ENCODE data around the gene PDRG1.
"Not testable (repeated sequence)": the region's sequence is repeated elsewhere in the genome, so short reads cannot be mapped to it uniquely, and the experiment has no call there.

The PDRG1 gene

GRCh38 chr20:31925631-31926030 lies 26.2 kb downstream of the PDRG1 start:
- no peak for DNase-seq

- DNase-seq: no peak
Observed at GRCh38 chr20:31924561-31924960, 27.3 kb downstream of the PDRG1 start.

GRCh38 chr20:31923388-31924331 lies 28.2 kb downstream of the PDRG1 start:
- no peak for DNase-seq

GRCh38 chr20:31922588-31922987 lies 29.3 kb downstream of the PDRG1 start:
- DNase-seq: no peak

GRCh38 chr20:31922181-31922580 lies 29.7 kb downstream of the PDRG1 start:
- no peak for DNase-seq

- DNase-seq: not testable (repeated sequence)
Observed at GRCh38 chr20:31921480-31921879, 30.4 kb downstream of the PDRG1 start.

- no peak for DNase-seq
Observed at GRCh38 chr20:31920275-31920855, 31.5 kb downstream of the PDRG1 start.

- DNase-seq: no peak
Observed at GRCh38 chr20:31919410-31920155, 32.3 kb downstream of the PDRG1 start.

- DNase-seq: no peak
Observed at GRCh38 chr20:31918466-31919105, 33.3 kb downstream of the PDRG1 start.

- DNase-seq: not testable (repeated sequence)
Observed at GRCh38 chr20:31917962-31918412, 33.9 kb downstream of the PDRG1 start.

GRCh38 chr20:31916708-31917107 lies 35.1 kb downstream of the PDRG1 start:
- DNase-seq: no peak

- DNase-seq: no peak
Observed at GRCh38 chr20:31915491-31916280, 36.2 kb downstream of the PDRG1 start.

- no peak for DNase-seq
Observed at GRCh38 chr20:31914170-31914569, 37.7 kb downstream of the PDRG1 start.

- no peak for DNase-seq
Observed at GRCh38 chr20:31913431-31914157, 38.3 kb downstream of the PDRG1 start.

GRCh38 chr20:31910071-31910803 lies 41.6 kb downstream of the PDRG1 start:
- no peak for DNase-seq

- DNase-seq: no peak
Observed at GRCh38 chr20:31909253-31910070, 42.4 kb downstream of the PDRG1 start.

- DNase-seq: no peak
Observed at GRCh38 chr20:31908424-31908823, 43.4 kb downstream of the PDRG1 start.

- no peak for DNase-seq
Observed at GRCh38 chr20:31908016-31908415, 43.8 kb downstream of the PDRG1 start.

- DNase-seq: no peak
Observed at GRCh38 chr20:31907046-31907445, 44.8 kb downstream of the PDRG1 start.

- no peak for DNase-seq
Observed at GRCh38 chr20:31906001-31906400, 45.8 kb downstream of the PDRG1 start.

Data from SIG-M5 (cell line).